Liver (tissue), 9 donors: ENCODE results near the gene UBXN7. TPM values are rescaled to one million over a fixed set of nuclear protein-coding genes. Genes with fewer than 3 reads are reported as not detected.
"Not testable (repeated sequence)": the region's sequence is repeated elsewhere in the genome, so short reads cannot be mapped to it uniquely, and the experiment has no call there.

Experiments used
- DNase-seq: peaks from one replicate; pipeline ENCODE4 v3.0.0-alpha.2; 2017; ENCODE audit warnings: low spot score
- H3K27ac ChIP-seq, 2 donors: one replicate each; pipeline ENCODE4 v1.7.0; 2013; ENCODE audit warnings: inconsistent platforms in 2 of 2, low read length in 2 of 2, control low read depth in 1 of 2, low read depth in 1 of 2, mild to moderate bottlenecking in 1 of 2
- H3K27me3 ChIP-seq, 4 donors: one replicate each; pipeline versions ENCODE4 v1.6.1 to v1.7.0; 2013; ENCODE audit warnings: low read length in 3 of 4, inconsistent platforms in 1 of 4, mild to moderate bottlenecking in 1 of 4, moderate library complexity in 1 of 4; ENCODE audit not compliant: control insufficient read depth in 4 of 4, insufficient read depth in 4 of 4
- H3K36me3 ChIP-seq, 4 donors: one replicate each; pipeline versions ENCODE4 v1.6.1 to v1.7.0; 2013; ENCODE audit warnings: low read length in 3 of 4, mild to moderate bottlenecking in 3 of 4, low read depth in 1 of 4, moderate library complexity in 1 of 4; ENCODE audit not compliant: control insufficient read depth in 4 of 4, insufficient read depth in 3 of 4
- H3K4me1 ChIP-seq, 4 donors: one replicate each; pipeline versions ENCODE4 v1.6.1 to v1.7.0; 2013; ENCODE audit warnings: low read length in 3 of 4, mild to moderate bottlenecking in 3 of 4, moderate library complexity in 1 of 4; ENCODE audit not compliant: control insufficient read depth in 4 of 4, insufficient read depth in 4 of 4
- H3K4me3 ChIP-seq, 3 donors: one replicate each; pipeline versions ENCODE4 v1.6.1 to v1.7.0; 2013; ENCODE audit warnings: low read length in 3 of 3, control low read depth in 1 of 3, low read depth in 1 of 3, mild to moderate bottlenecking in 1 of 3
- H3K9ac ChIP-seq, 2 donors: one replicate each; pipeline ENCODE4 v1.7.0; 2013; ENCODE audit warnings: low read length in 2 of 2, mild to moderate bottlenecking in 2 of 2, moderate library complexity in 2 of 2, control low read depth in 1 of 2, low read depth in 1 of 2
- H3K9me3 ChIP-seq, 4 donors: one replicate each; pipeline versions ENCODE4 v1.6.1 to v1.7.0; 2013; ENCODE audit warnings: low read length in 3 of 4; ENCODE audit not compliant: control insufficient read depth in 4 of 4
- CTCF ChIP-seq: fragments of 150-350 bp; IDR thresholded peaks from 2 replicates; pipeline ENCODE4 v1.5.1; 2017; ENCODE audit warnings: improper control_type of control experiment, low read depth, low read length; ENCODE audit not compliant: missing input control
- EGR1 ChIP-seq, 2 donors: IDR thresholded peaks; 2 replicates each; pipeline ENCODE4 v1.6.1; 2016 to 2018; ENCODE audit warnings: antibody characterized with exemption in 2 of 2, low read depth in 2 of 2
- FOXA1 ChIP-seq: IDR thresholded peaks from 2 replicates; pipeline ENCODE4 v1.6.1; 2016; ENCODE audit warnings: antibody characterized with exemption
- GABPA ChIP-seq, 2 donors: IDR thresholded peaks in 1 of 2; conservative IDR thresholded peaks in 1 of 2; 2 replicates each; pipeline ENCODE4 v1.6.1; 2016; ENCODE audit warnings: antibody characterized with exemption in 2 of 2, mild to moderate bottlenecking in 1 of 2, moderate library complexity in 1 of 2
- HNF4A ChIP-seq, 2 donors: conservative IDR thresholded peaks; 2 replicates each; pipeline ENCODE4 v1.6.1; 2016; ENCODE audit warnings: antibody characterized with exemption in 2 of 2, mild to moderate bottlenecking in 2 of 2
- JUND ChIP-seq, 2 donors: IDR thresholded peaks; 2 replicates each; pipeline ENCODE4 v1.6.1; 2016; ENCODE audit warnings: antibody characterized with exemption in 2 of 2
- MAX ChIP-seq: IDR thresholded peaks from 2 replicates; pipeline ENCODE4 v1.6.1; 2016; ENCODE audit warnings: antibody characterized with exemption
- NR2F2 ChIP-seq: IDR thresholded peaks from 2 replicates; pipeline ENCODE4 v1.6.1; 2016; ENCODE audit warnings: antibody characterized with exemption
- RAD21 ChIP-seq, 2 donors: IDR thresholded peaks; 2 replicates each; pipeline ENCODE4 v1.6.1; 2016; ENCODE audit warnings: antibody characterized with exemption in 2 of 2, mild to moderate bottlenecking in 2 of 2
- REST ChIP-seq: IDR thresholded peaks from 2 replicates; pipeline ENCODE4 v1.6.1; 2016; ENCODE audit warnings: antibody characterized with exemption, mild to moderate bottlenecking
- TAF1 ChIP-seq: conservative IDR thresholded peaks from 2 replicates; pipeline ENCODE4 v1.6.1; 2016; ENCODE audit warnings: antibody characterized with exemption, mild to moderate bottlenecking
- YY1 ChIP-seq: IDR thresholded peaks from 2 replicates; pipeline ENCODE4 v1.6.1; 2016; ENCODE audit warnings: antibody characterized with exemption, mild to moderate bottlenecking
- WGBS: extraction: QIAGEN DNeasy Blood & Tissue Kit; methylation state at CpG from one replicate; pipeline ENCODE4 v1.1.7; 2013; 5-methylcytosine and 5-hydroxymethylcytosine counted together
- polyA plus RNA-seq, 2 donors: library from polyadenylated mRNA; stranded (reverse) in 1 of 2; unstranded in 1 of 2; fragments of 200-250 nt in 1 of 2; fragments of >200 nt in 1 of 2; fragmentation: Nextera tagmentation in 1 of 2; extraction: Ambion mirVana in 1 of 2; gene quantifications; one replicate each; pipeline versions ENCODE4 v1.2.1 to v1.2.3, GENCODE V29; 2013 to 2015
- total RNA-seq, 2 donors: library from RNA; depleted of rRNA; stranded (reverse); fragments of >200 nt; gene quantifications; one replicate each; pipeline ENCODE4 v1.2.3, GENCODE V29; 2014
- donor health status: healthy.
- donor health status: healthy.
- donor health status: healthy.
- donor health status: healthy.
- donor health status: healthy.

Gene UBXN7
- total and polyA plus RNA-seq, 4 donors, result 2.9 to 15.5 (median 7.7) TPM

GRCh38 chr3:196388956-196389355 is 43.3 kb downstream of the UBXN7 start:
- peaks cover 0 to 3% (median 0%) of the 10 kb centered on the region in 4 donors for H3K4me1 ChIP-seq
- no peaks in the 10 kb centered on the region for H3K9me3 ChIP-seq
- H3K27ac ChIP-seq, result no peak overlapping the region
- peaks cover 6 to 24% (median 16%) of the 10 kb centered on the region in 4 donors for H3K36me3 ChIP-seq
- no peak overlapping the region for H3K4me3 ChIP-seq
- DNase-seq, result no peak
- WGBS, result 74% methylated on average over 3 of the region's 3 CpGs
- H3K9ac ChIP-seq, result no peak overlapping the region
- H3K27me3 ChIP-seq, result no peaks in the 10 kb centered on the region
- TF ChIP-seq RAD21 (IDR thresholded peaks at IDR 0.05) (no peak), YY1 (no peak), FOXA1 (no peak), NR2F2 (no peak), REST (no peak), JUND (IDR thresholded peaks at IDR 0.05) (no peak), TAF1 (no peak), GABPA (IDR thresholded peaks at IDR 0.05 in 1 of 2, conservative IDR thresholded peaks at IDR 0.05 in 1 of 2) (no peak), HNF4A (conservative IDR thresholded peaks at IDR 0.05) (no peak), MAX (no peak), CTCF (no peak), EGR1 (IDR thresholded peaks at IDR 0.05; ENCODE audit: low read depth in 2 of 2) (no peak)

- WGBS, result 98% methylated on average over 2 of the region's 2 CpGs
- not testable (repeated sequence) for H3K9me3 ChIP-seq, DNase-seq, H3K9ac ChIP-seq, H3K4me3 ChIP-seq, H3K27me3 ChIP-seq, H3K4me1 ChIP-seq, H3K27ac ChIP-seq
- H3K36me3 ChIP-seq, result peaks cover 6 to 24% (median 15%) of the 10 kb centered on the region in 4 donors
Observed at GRCh38 chr3:196387941-196388340, 44.3 kb downstream of the UBXN7 start.

- peaks cover 6 to 22% (median 15%) of the 10 kb centered on the region in 4 donors for H3K36me3 ChIP-seq
- H3K9ac ChIP-seq, H3K27me3 ChIP-seq, H3K27ac ChIP-seq, H3K4me3 ChIP-seq, H3K9me3 ChIP-seq, DNase-seq, H3K4me1 ChIP-seq: not testable (repeated sequence)
- WGBS, result 99% methylated on average over 3 of the region's 3 CpGs
Observed at GRCh38 chr3:196386797-196387196, 45.4 kb downstream of the UBXN7 start.
